ENCODE data around the gene A2M.

GRCh38 chr12:9112076-9112853 lies 3.5 kb downstream of the A2M start:
- TF ChIP-seq POLR2A (IDR thresholded peaks at IDR 0.05; ENCODE audit: low read depth, low read length) = no peak
- TF ChIP-seq CTCF (IDR thresholded peaks at IDR 0.05; ENCODE audit: extremely low read depth in 1 of 2, insufficient read depth in 1 of 2, low read depth in 1 of 2, low read length in 2 of 2) = no peak
- no peak for TF ChIP-seq MAX (IDR thresholded peaks at IDR 0.05; ENCODE audit: insufficient read depth, insufficient read length)
- no peak for TF ChIP-seq FOS (IDR thresholded peaks at IDR 0.05; ENCODE audit: borderline replicate concordance, insufficient read depth, low read length)
- TF ChIP-seq POLR2AphosphoS5 (IDR thresholded peaks at IDR 0.05; ENCODE audit: insufficient read depth, low read depth, low read length) = no peak
- TF ChIP-seq GATA2 (IDR thresholded peaks at IDR 0.05; ENCODE audit: insufficient read depth, insufficient read length, low read depth, low read length) = no peak
- no peak for TF ChIP-seq EZH2 (IDR thresholded peaks at IDR 0.05; ENCODE audit: borderline replicate concordance, low read depth, low read length, severe bottlenecking)
- TF ChIP-seq JUN (IDR thresholded peaks at IDR 0.05; ENCODE audit: borderline replicate concordance, insufficient read depth, insufficient read length, low read depth) = no peak
